Stimulated activated memory B cell treated with anti-CD40 and anti-IgM and Interleukin-4, amounts not matched to agents 10 μg/mL and 1 μg/mL and 100 μg/mL, for 72 hours (primary cell): ENCODE measurements around the gene CXCR2.
A peak's percentile ranks its signal among the peaks of the same experiment; 100 is the strongest.
"Not testable (repeated sequence)": the region's sequence is repeated elsewhere in the genome, so short reads cannot be mapped to it uniquely, and the experiment has no call there.

Experiments used
- ATAC-seq: fragments of 150-1000 bp; cut with Tn5 transposase; 2 replicates; pipeline ENCODE4 v1.10.0; 2021
- H3K27ac Mint-ChIP-seq: one replicate; pipeline ENCODE4 v1.8.0; 2022; ENCODE audit warnings: mild to moderate bottlenecking, mixed read lengths
- H3K27me3 Mint-ChIP-seq: one replicate; pipeline ENCODE4 v1.8.0; 2022; ENCODE audit warnings: mixed read lengths
- H3K36me3 Mint-ChIP-seq: one replicate; pipeline ENCODE4 v1.8.0; 2022; ENCODE audit warnings: mixed read lengths
- H3K4me1 Mint-ChIP-seq: one replicate; pipeline ENCODE4 v1.8.0; 2022; ENCODE audit warnings: mixed read lengths
- H3K4me3 Mint-ChIP-seq: one replicate; pipeline ENCODE4 v1.8.0; 2022; ENCODE audit warnings: mild to moderate bottlenecking, moderate library complexity, mixed read lengths
- H3K9me3 Mint-ChIP-seq: one replicate; pipeline ENCODE4 v1.8.0; 2022; ENCODE audit warnings: mixed read lengths

CXCR2 gene

GRCh38 chr2:218155953-218156479 is 30.2 kb downstream of the CXCR2 start:
- H3K27ac Mint-ChIP-seq: no peak overlapping the region
- H3K27me3 Mint-ChIP-seq: peaks cover 27% of the 10 kb centered on the region
- no peak for ATAC-seq
- H3K4me3 Mint-ChIP-seq: no peak overlapping the region
- H3K36me3 Mint-ChIP-seq: no peaks in the 10 kb centered on the region
- H3K9me3 Mint-ChIP-seq: no peaks in the 10 kb centered on the region
- no peaks in the 10 kb centered on the region for H3K4me1 Mint-ChIP-seq

GRCh38 chr2:218161644-218162043 is 35.8 kb downstream of the CXCR2 start:
- Mint-ChIP-seq H3K4me3 (no peak overlapping the region), H3K36me3 (no peaks in the 10 kb centered on the region)

GRCh38 chr2:218162814-218163213 is 37.0 kb downstream of the CXCR2 start:
- peaks cover 37% of the 10 kb centered on the region for H3K27me3 Mint-ChIP-seq
- H3K9me3 Mint-ChIP-seq: no peaks in the 10 kb centered on the region
- no peaks in the 10 kb centered on the region for H3K36me3 Mint-ChIP-seq
- no peak for ATAC-seq
- H3K4me1 Mint-ChIP-seq: peaks cover 14% of the 10 kb centered on the region
- no peak overlapping the region for H3K4me3 Mint-ChIP-seq
- no peak overlapping the region for H3K27ac Mint-ChIP-seq

More at GRCh38 chr2:218161644-218162043, 35.8 kb downstream of the CXCR2 start:
- H3K9me3 Mint-ChIP-seq: no peaks in the 10 kb centered on the region
- peaks cover 37% of the 10 kb centered on the region for H3K27me3 Mint-ChIP-seq
- no peak for ATAC-seq
- peaks cover 3% of the 10 kb centered on the region for H3K4me1 Mint-ChIP-seq
- no peak overlapping the region for H3K27ac Mint-ChIP-seq

- H3K4me3 Mint-ChIP-seq: no peak within 1 kb of the TSS
- no peak within 1 kb of the TSS for H3K27ac Mint-ChIP-seq
- peaks cover 22% of the 10 kb centered on the region for H3K4me1 Mint-ChIP-seq
- peaks cover 25% of the 10 kb centered on the region for H3K27me3 Mint-ChIP-seq
- peak; percentile 73 for ATAC-seq
- no peaks in the 10 kb centered on the region for H3K9me3 Mint-ChIP-seq
- no peaks in the 10 kb centered on the region for H3K36me3 Mint-ChIP-seq
Observed at GRCh38 chr2:218166791-218167190, 41.0 kb downstream of the CXCR2 start, which contains the start of gene CXCR1. CXCR1 (minus strand) TSS chr2:218166962; CDS start chr2:218165211, 1,751 bp downstream.

GRCh38 chr2:218168016-218168415 is 42.2 kb downstream of the CXCR2 start:
- Mint-ChIP-seq H3K27me3 (peaks cover 14% of the 10 kb centered on the region), H3K4me3 (no peak overlapping the region), H3K27ac (no peak overlapping the region), H3K36me3 (no peaks in the 10 kb centered on the region), H3K9me3 (no peaks in the 10 kb centered on the region), H3K4me1 (peaks cover 22% of the 10 kb centered on the region)
- no peak for ATAC-seq

GRCh38 chr2:218168635-218169462 is 43.0 kb downstream of the CXCR2 start:
- Mint-ChIP-seq H3K9me3 (no peaks in the 10 kb centered on the region), H3K36me3 (no peaks in the 10 kb centered on the region), H3K27ac (no peak overlapping the region), H3K4me1 (peaks cover 22% of the 10 kb centered on the region), H3K4me3 (no peak overlapping the region), H3K27me3 (peaks cover 14% of the 10 kb centered on the region)
- ATAC-seq: no peak

GRCh38 chr2:218169757-218170546 is 44.1 kb downstream of the CXCR2 start:
- Mint-ChIP-seq H3K27me3 (peaks cover 6% of the 10 kb centered on the region), H3K27ac (no peak overlapping the region), H3K4me1 (peaks cover 22% of the 10 kb centered on the region), H3K4me3 (no peak overlapping the region), H3K9me3 (no peaks in the 10 kb centered on the region), H3K36me3 (no peaks in the 10 kb centered on the region)
- ATAC-seq: no peak

GRCh38 chr2:218171744-218172143 is 45.9 kb downstream of the CXCR2 start:
- H3K27ac Mint-ChIP-seq, ATAC-seq, H3K27me3 Mint-ChIP-seq, H3K4me3 Mint-ChIP-seq, H3K9me3 Mint-ChIP-seq, H3K36me3 Mint-ChIP-seq: not testable (repeated sequence)
- H3K4me1 Mint-ChIP-seq: peaks cover 19% of the 10 kb centered on the region

GRCh38 chr2:218172845-218173244 is 47.0 kb downstream of the CXCR2 start:
- peaks cover 6% of the 10 kb centered on the region for H3K27me3 Mint-ChIP-seq
- ATAC-seq: no peak
- H3K4me1 Mint-ChIP-seq: peaks cover 9% of the 10 kb centered on the region
- no peak overlapping the region for H3K4me3 Mint-ChIP-seq
- no peak overlapping the region for H3K27ac Mint-ChIP-seq
- H3K9me3 Mint-ChIP-seq: no peaks in the 10 kb centered on the region
- no peaks in the 10 kb centered on the region for H3K36me3 Mint-ChIP-seq

- no peak for ATAC-seq
- no peak overlapping the region for H3K4me3 Mint-ChIP-seq
- no peak overlapping the region for H3K27ac Mint-ChIP-seq
- H3K27me3 Mint-ChIP-seq: no peaks in the 10 kb centered on the region
- H3K9me3 Mint-ChIP-seq: no peaks in the 10 kb centered on the region
- H3K4me1 Mint-ChIP-seq: no peaks in the 10 kb centered on the region
- H3K36me3 Mint-ChIP-seq: no peaks in the 10 kb centered on the region
Observed at GRCh38 chr2:218179782-218180181, 54.0 kb downstream of the CXCR2 start.

- Mint-ChIP-seq H3K36me3 (no peaks in the 10 kb centered on the region), H3K27ac (no peak overlapping the region), H3K9me3 (no peaks in the 10 kb centered on the region), H3K4me1 (no peaks in the 10 kb centered on the region), H3K27me3 (no peaks in the 10 kb centered on the region), H3K4me3 (no peak overlapping the region)
- ATAC-seq: no peak
Observed at GRCh38 chr2:218180467-218181114, 54.8 kb downstream of the CXCR2 start.

- no peaks in the 10 kb centered on the region for H3K9me3 Mint-ChIP-seq
- H3K4me3 Mint-ChIP-seq: no peak overlapping the region
- H3K4me1 Mint-ChIP-seq: peaks cover 8% of the 10 kb centered on the region
Observed at GRCh38 chr2:218184331-218184730, 58.5 kb downstream of the CXCR2 start.

GRCh38 chr2:218186355-218186766 is 60.5 kb downstream of the CXCR2 start:
- peak; percentile 81 for ATAC-seq
- Mint-ChIP-seq H3K4me3 (no peak overlapping the region), H3K27ac (no peak overlapping the region), H3K4me1 (peaks cover 8% of the 10 kb centered on the region), H3K27me3 (no peaks in the 10 kb centered on the region), H3K9me3 (no peaks in the 10 kb centered on the region), H3K36me3 (no peaks in the 10 kb centered on the region)

More at GRCh38 chr2:218184331-218184730, 58.5 kb downstream of the CXCR2 start:
- Mint-ChIP-seq H3K36me3 (no peaks in the 10 kb centered on the region), H3K27ac (no peak overlapping the region), H3K27me3 (no peaks in the 10 kb centered on the region)
- no peak for ATAC-seq
